ENCODE measurements around the gene TPRN. TPM values are rescaled to one million over a fixed set of nuclear protein-coding genes. Genes with fewer than 3 reads are reported as not detected.

Gene TPRN
- total and polyA plus RNA-seq, 9 of the 15 experiments (the other 6 are each of a cell fraction or from before 2014, with no cell fraction given) = 0.31 to 31.9 (median 4.4) TPM

DNA sequence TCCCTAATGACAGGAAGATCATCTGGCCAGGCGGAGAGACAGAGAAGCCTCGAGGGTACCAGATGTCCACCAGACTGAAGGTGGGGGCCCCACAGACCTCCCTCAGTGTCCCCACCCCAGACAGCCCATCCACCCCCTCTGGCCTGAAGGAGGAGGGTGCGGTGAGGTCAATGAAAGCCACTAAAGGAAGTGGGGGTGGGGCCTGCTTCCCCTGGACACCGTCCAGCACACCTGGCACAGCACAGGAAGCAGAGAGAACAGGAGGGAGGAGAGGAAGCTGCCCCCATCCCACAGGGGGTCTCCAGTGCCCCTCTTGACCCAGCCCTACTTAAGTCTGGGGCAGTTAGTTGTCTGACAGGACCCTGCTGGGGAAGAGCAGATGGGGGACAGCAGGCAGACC lies 41.9 kb downstream of the TPRN start (continued):
- TF ChIP-seq, protein P1, sequence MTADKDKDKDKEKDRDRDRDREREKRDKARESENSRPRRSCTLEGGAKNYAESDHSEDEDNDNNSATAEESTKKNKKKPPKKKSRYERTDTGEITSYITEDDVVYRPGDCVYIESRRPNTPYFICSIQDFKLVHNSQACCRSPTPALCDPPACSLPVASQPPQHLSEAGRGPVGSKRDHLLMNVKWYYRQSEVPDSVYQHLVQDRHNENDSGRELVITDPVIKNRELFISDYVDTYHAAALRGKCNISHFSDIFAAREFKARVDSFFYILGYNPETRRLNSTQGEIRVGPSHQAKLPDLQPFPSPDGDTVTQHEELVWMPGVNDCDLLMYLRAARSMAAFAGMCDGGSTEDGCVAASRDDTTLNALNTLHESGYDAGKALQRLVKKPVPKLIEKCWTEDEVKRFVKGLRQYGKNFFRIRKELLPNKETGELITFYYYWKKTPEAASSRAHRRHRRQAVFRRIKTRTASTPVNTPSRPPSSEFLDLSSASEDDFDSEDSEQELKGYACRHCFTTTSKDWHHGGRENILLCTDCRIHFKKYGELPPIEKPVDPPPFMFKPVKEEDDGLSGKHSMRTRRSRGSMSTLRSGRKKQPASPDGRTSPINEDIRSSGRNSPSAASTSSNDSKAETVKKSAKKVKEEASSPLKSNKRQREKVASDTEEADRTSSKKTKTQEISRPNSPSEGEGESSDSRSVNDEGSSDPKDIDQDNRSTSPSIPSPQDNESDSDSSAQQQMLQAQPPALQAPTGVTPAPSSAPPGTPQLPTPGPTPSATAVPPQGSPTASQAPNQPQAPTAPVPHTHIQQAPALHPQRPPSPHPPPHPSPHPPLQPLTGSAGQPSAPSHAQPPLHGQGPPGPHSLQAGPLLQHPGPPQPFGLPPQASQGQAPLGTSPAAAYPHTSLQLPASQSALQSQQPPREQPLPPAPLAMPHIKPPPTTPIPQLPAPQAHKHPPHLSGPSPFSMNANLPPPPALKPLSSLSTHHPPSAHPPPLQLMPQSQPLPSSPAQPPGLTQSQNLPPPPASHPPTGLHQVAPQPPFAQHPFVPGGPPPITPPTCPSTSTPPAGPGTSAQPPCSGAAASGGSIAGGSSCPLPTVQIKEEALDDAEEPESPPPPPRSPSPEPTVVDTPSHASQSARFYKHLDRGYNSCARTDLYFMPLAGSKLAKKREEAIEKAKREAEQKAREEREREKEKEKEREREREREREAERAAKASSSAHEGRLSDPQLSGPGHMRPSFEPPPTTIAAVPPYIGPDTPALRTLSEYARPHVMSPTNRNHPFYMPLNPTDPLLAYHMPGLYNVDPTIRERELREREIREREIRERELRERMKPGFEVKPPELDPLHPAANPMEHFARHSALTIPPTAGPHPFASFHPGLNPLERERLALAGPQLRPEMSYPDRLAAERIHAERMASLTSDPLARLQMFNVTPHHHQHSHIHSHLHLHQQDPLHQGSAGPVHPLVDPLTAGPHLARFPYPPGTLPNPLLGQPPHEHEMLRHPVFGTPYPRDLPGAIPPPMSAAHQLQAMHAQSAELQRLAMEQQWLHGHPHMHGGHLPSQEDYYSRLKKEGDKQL (CRISPR knock-in tag; IDR thresholded peaks at IDR 0.05; ENCODE audit: borderline replicate concordance) = no peak

DNA sequence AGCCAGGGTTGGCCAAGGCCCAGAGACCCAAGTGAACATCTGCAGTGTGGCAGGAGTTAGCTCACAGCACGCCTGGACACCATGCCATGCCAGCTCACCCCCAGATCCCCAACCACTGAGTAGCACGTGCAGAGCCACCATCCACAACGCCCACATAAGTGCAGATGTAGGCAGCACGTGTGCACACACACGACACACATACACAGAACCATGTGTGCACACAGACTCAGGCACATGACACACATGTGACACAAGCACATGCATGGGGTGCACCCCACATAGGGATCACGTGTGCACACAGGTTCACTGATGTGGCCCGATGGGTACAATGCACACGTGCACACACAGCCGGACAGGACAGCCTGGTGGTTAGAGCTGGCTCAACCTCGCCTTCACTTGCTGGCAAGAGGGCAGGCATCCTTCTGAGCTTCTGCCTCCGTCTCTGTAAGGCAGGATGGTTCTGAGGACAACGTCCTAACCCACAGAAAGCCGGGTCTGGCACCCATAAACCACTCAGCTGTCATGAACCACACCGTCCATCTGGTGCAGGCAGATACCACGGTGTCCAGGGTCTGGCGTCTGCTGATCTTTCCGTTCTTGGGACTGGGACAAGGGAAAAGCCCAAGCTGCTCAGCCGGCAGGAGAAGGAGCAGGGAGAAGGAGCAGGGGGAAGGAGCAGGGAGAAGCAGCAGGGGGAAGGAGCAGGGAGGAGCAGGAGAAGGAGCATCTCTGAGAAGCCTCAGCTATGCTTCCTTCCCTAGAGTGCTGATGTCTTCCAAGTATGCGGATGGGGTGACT lies 42.7 kb downstream of the TPRN start:
- in situ Hi-C loops (cut with MboI) = no loop called here
- H3K4me2 ChIP-seq (ENCODE audit: insufficient read depth, low read length) = peak overlapping the region; percentile 58; the same call in 1 of the 2 replicates
- H3K4me1 ChIP-seq (replicated peaks in 1 of 2; ENCODE audit: control insufficient read depth in 2 of 2, insufficient read depth in 2 of 2, low read length in 2 of 2) = peaks cover 18 to 69% of the 10 kb centered on the region in 2 experiments; a peak in 4 of 5 replicates
- H3K27me3 ChIP-seq (ENCODE audit: control insufficient read depth in 2 of 2, insufficient read depth in 2 of 2, low read length in 2 of 2) = no peaks in the 10 kb centered on the region; a peak in 1 of 5 replicates
- no peak overlapping the region for H3K4me3 ChIP-seq
- no peaks in the 10 kb centered on the region for H3K79me2 ChIP-seq (ENCODE audit: control insufficient read depth, insufficient read depth, low read length)
- POLR2A ChIA-PET = interaction anchor here (0.7 to 1.4 kb wide), 4 partner anchors 8 to 83 kb away, joined by 3 to 5 read pairs (median 3); partner anchors contain the start of gene TUBB4B
- DNase-seq (ENCODE audit: extremely low read depth in 1 of 4, low spot score in 3 of 4) (peak in 3 of 4 experiments; percentile 47 to 62 (median 54)), FAIRE-seq (peak; percentile 85), ATAC-seq (peak; percentile 13; the same call in 2 of the 3 replicates)
- peak overlapping the region; percentile 49 for H2AFZ ChIP-seq (ENCODE audit: low read depth, low read length)
- BruUV-seq (replicated peaks) = no TSS peak
- 0 out of 2 replicates have a peak, but pooled peaks cover 8% of the 10 kb centered on the region for H4K20me1 ChIP-seq (replicated peaks; ENCODE audit: control insufficient read depth, insufficient read depth, low read length)
- intact Hi-C loops (cut with micrococcal nuclease) = no loop called here
- H3K36me3 ChIP-seq (ENCODE audit: control insufficient read depth, insufficient read depth, low read length) = no peaks in the 10 kb centered on the region
- H3K9me3 ChIP-seq (replicated peaks; ENCODE audit: control insufficient read depth, insufficient read depth, low read depth, low read length) = no peaks in the 10 kb centered on the region; the same call in 1 of the 2 replicates
- no peaks in the 10 kb centered on the region for H3K9me1 ChIP-seq (ENCODE audit: control insufficient read depth, insufficient read depth, low read length)
- no peak overlapping the region; the same call in 2 of the 3 replicates for H3K27ac ChIP-seq (ENCODE audit: extremely low read depth, low read depth, low read length)
- peak overlapping the region in 1 of 2 experiments; percentile 57; a peak in 2 of 4 replicates for H3K9ac ChIP-seq (ENCODE audit: insufficient read depth in 1 of 2, low read depth in 2 of 2, low read length in 2 of 2)
- 15% methylated on average over 18 of the region's 19 CpGs for WGBS (ENCODE audit: insufficient coverage, low coverage, missing lambda C conversion rate)
- CTCF ChIA-PET (ENCODE audit: low intra/inter-chr PET ratio) = no interaction called here
- no peak for TF ChIP-seq CREB5 (CRISPR knock-in tag; IDR thresholded peaks at IDR 0.05)
- TF ChIP-seq, protein P2, sequence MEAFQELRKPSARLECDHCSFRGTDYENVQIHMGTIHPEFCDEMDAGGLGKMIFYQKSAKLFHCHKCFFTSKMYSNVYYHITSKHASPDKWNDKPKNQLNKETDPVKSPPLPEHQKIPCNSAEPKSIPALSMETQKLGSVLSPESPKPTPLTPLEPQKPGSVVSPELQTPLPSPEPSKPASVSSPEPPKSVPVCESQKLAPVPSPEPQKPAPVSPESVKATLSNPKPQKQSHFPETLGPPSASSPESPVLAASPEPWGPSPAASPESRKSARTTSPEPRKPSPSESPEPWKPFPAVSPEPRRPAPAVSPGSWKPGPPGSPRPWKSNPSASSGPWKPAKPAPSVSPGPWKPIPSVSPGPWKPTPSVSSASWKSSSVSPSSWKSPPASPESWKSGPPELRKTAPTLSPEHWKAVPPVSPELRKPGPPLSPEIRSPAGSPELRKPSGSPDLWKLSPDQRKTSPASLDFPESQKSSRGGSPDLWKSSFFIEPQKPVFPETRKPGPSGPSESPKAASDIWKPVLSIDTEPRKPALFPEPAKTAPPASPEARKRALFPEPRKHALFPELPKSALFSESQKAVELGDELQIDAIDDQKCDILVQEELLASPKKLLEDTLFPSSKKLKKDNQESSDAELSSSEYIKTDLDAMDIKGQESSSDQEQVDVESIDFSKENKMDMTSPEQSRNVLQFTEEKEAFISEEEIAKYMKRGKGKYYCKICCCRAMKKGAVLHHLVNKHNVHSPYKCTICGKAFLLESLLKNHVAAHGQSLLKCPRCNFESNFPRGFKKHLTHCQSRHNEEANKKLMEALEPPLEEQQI (IDR thresholded peaks at IDR 0.05) = no peak
- TF ChIP-seq HDAC6 (IDR thresholded peaks at IDR 0.05; ENCODE audit: low read depth, low read length) = no peak
- TF ChIP-seq SMAD1 (IDR thresholded peaks at IDR 0.05; ENCODE audit: low read depth, low read length, partially characterized antibody) = no peak
- no peak for TF ChIP-seq ZNF133 (CRISPR knock-in tag; IDR thresholded peaks at IDR 0.05)
- no peak for TF ChIP-seq PTBP1 (IDR thresholded peaks at IDR 0.05; ENCODE audit: low read depth, low read length)
